Heart left ventricle (tissue), 16 donors: Measurements from ENCODE around the gene DSCAML1. TPM values are rescaled to one million over a fixed set of nuclear protein-coding genes. Genes with fewer than 3 reads are reported as not detected.

Source experiments
- ATAC-seq, 4 donors: fragments of 200-7000 bp; cut with Tn5 transposase; one replicate each; pipeline ENCODE4 v1.9.1; 2020 to 2022; ENCODE audit warnings: moderate library complexity in 4 of 4, mild to moderate bottlenecking in 3 of 4, moderate number of reproducible peaks in 1 of 4
- DNase-seq, 5 donors: peaks; one replicate each; pipeline ENCODE4 v3.0.0-alpha.2; 2020
- H3K27ac ChIP-seq, 12 donors: fragments of 200-600 bp; sonication (generic) in 4 of 12; one replicate each; pipeline versions ENCODE4 v1.5.0 to v1.8.0; 2016 to 2022; ENCODE audit warnings: mild to moderate bottlenecking in 2 of 12
- H3K27me3 ChIP-seq, 9 donors: fragments of 200-600 bp; sonication (generic) in 2 of 9; one replicate each; pipeline versions ENCODE4 v1.5.1 to v1.8.0; 2016 to 2022; ENCODE audit warnings: mild to moderate bottlenecking in 3 of 9
- H3K36me3 ChIP-seq, 9 donors: fragments of 200-600 bp; sonication (generic) in 2 of 9; one replicate each; pipeline versions ENCODE4 v1.5.0 to v1.8.0; 2018 to 2022; ENCODE audit warnings: mild to moderate bottlenecking in 2 of 9
- H3K4me1 ChIP-seq, 12 donors: fragments of 200-600 bp; sonication (generic) in 4 of 12; one replicate each; pipeline versions ENCODE4 v1.5.0 to v1.8.0; 2016 to 2022; ENCODE audit warnings: mild to moderate bottlenecking in 3 of 12
- H3K4me3 ChIP-seq, 12 donors: fragments of 200-600 bp; sonication (generic) in 4 of 12; one replicate each; pipeline versions ENCODE4 v1.5.0 to v1.8.0; 2017 to 2022; ENCODE audit warnings: mild to moderate bottlenecking in 9 of 12, moderate library complexity in 4 of 12
- H3K9me3 ChIP-seq, 12 donors: fragments of 200-600 bp; sonication (generic) in 4 of 12; one replicate each; pipeline versions ENCODE4 v1.5.0 to v1.8.0; 2016 to 2022; ENCODE audit warnings: mild to moderate bottlenecking in 1 of 12
- CTCF ChIP-seq, 12 donors: fragments of 200-600 bp; sonication (generic) in 4 of 12; IDR thresholded peaks; one replicate each; pipeline versions ENCODE4 v1.5.0 to v1.8.0; 2018 to 2022; ENCODE audit warnings: antibody characterized with exemption in 12 of 12, mild to moderate bottlenecking in 5 of 12
- POLR2A ChIP-seq, 2 donors: fragments of 450-650 bp; IDR thresholded peaks; one replicate each; pipeline ENCODE4 v1.6.1; 2017; ENCODE audit warnings: antibody characterized with exemption in 2 of 2, mild to moderate bottlenecking in 2 of 2, moderate library complexity in 2 of 2
- WGBS, 4 donors: extraction: QIAGEN DNeasy Blood & Tissue Kit in 2 of 4; methylation state at CpG; one replicate each; pipeline versions ENCODE4 v1.1.5 to v1.1.7; 2013 to 2018; 5-methylcytosine and 5-hydroxymethylcytosine counted together
- intact Hi-C, 10 donors: fragments of 100-400 bp; cut with DNase I; formaldehyde crosslinking; loops; one replicate each; pipeline versions ENCODE4 v1.11.1 to v1.14.2; 2022
- polyA plus RNA-seq, 2 donors: library from polyadenylated mRNA; stranded (reverse); fragments of 200-250 nt; gene quantifications; one replicate each; pipeline ENCODE4 v1.2.3, GENCODE V29; 2013
- total RNA-seq, 9 donors: library from RNA; depleted of rRNA in 2 of 9; stranded (reverse); fragments of >200 nt in 2 of 9; fragmentation: NEBNext Ultra II Directional in 3 of 9; extraction: Animal tissue kit (Norgen Biotek cat#: 25700) in 3 of 9; gene quantifications; one replicate each; pipeline versions ENCODE4 v1.1.0 to v1.2.4, GENCODE V29; 2016 to 2023
- donor health status: ischemic (EF 13 %, LVEDD 7.1; RV severe dilation, severe dysfunction).
- donor health status: healthy with polysubstance abuse.
- donor health status: DM: no; HTN: yes; CAD: no.
- donor health status: DM: no; HTN: no; CAD: no.
- donor health status: ischemic (EF 25% LVEDD 6.9; RV normal size, moderate dysfunction).
- donor health status: ischemic (EF 25% LVEDD 5.7; RV mildly dilated, moderate dysfunction).
- donor health status: healthy.
- donor health status: DM: yes; HTN: yes; CAD: no.
- donor health status: ischemic (EF 35%, LVEDD 5.7; RV mildly dilated, moderate dysfunction).
- donor health status: nonischemic (EF 11% LVEDD 7.7; RV severe dilation, severe dysfunction).
- donor health status: DM: yes; HTN: yes; CAD: no.
- donor health status: PGD.
- donor health status: ischemic (EF 29% LVEDD 5.4; RV normal size, mild dysfunction).
- donor health status: nonischemic (EF 23%, LVEDD 6.1; RV moderate dilation, normal function).

DSCAML1 gene
- total and polyA plus RNA-seq, 11 donors = 0.05 to 1.7 (median 0.76) TPM

GRCh38 chr11:117583063-117583801 lies 213.8 kb downstream of the DSCAML1 start:
- ATAC-seq = no peak
- H3K27ac ChIP-seq = no peak overlapping the region
- intact Hi-C loops = no loop called here
- no peaks in the 10 kb centered on the region for H3K27me3 ChIP-seq
- peak in 1 of 5 donors; percentile 37 for DNase-seq
- no peaks in the 10 kb centered on the region for H3K36me3 ChIP-seq
- H3K9me3 ChIP-seq = no peaks in the 10 kb centered on the region
- TF ChIP-seq CTCF (IDR thresholded peaks at IDR 0.05) = no peak
- TF ChIP-seq POLR2A (IDR thresholded peaks at IDR 0.05) = no peak
- 56 to 71% (median 57%) methylated on average over 15 of the region's 15 CpGs for WGBS, 4 donors
- H3K4me3 ChIP-seq = no peak overlapping the region
- H3K4me1 ChIP-seq = no peaks in the 10 kb centered on the region

GRCh38 chr11:117582433-117582832 lies 214.6 kb downstream of the DSCAML1 start:
- no peaks in the 10 kb centered on the region for H3K27me3 ChIP-seq
- H3K36me3 ChIP-seq = no peaks in the 10 kb centered on the region
- H3K4me1 ChIP-seq = no peaks in the 10 kb centered on the region
- DNase-seq (no peak), ATAC-seq (no peak)
- TF ChIP-seq CTCF (IDR thresholded peaks at IDR 0.05) = no peak
- no peak for TF ChIP-seq POLR2A (IDR thresholded peaks at IDR 0.05)
- no peaks in the 10 kb centered on the region for H3K9me3 ChIP-seq
- intact Hi-C loops = no loop called here
- no peak overlapping the region for H3K27ac ChIP-seq
- 90 to 91% (median 91%) methylated on average over 6 of the region's 6 CpGs for WGBS, 4 donors
- no peak overlapping the region for H3K4me3 ChIP-seq

GRCh38 chr11:117580866-117581265 lies 216.2 kb downstream of the DSCAML1 start:
- no peak for ATAC-seq
- Histone ChIP-seq H3K4me1 (no peaks in the 10 kb centered on the region), H3K27ac (no peak overlapping the region), H3K4me3 (no peak overlapping the region), H3K36me3 (no peaks in the 10 kb centered on the region), H3K9me3 (no peaks in the 10 kb centered on the region), H3K27me3 (no peaks in the 10 kb centered on the region)
- intact Hi-C loops = no loop called here
- TF ChIP-seq POLR2A (IDR thresholded peaks at IDR 0.05) (no peak), CTCF (IDR thresholded peaks at IDR 0.05) (no peak)
- no peak for DNase-seq
- 75 to 84% (median 82%) methylated on average over 6 of the region's 6 CpGs for WGBS, 4 donors

GRCh38 chr11:117579161-117579560 lies 217.9 kb downstream of the DSCAML1 start:
- H3K4me3 ChIP-seq = no peak overlapping the region
- no peaks in the 10 kb centered on the region for H3K9me3 ChIP-seq
- ATAC-seq (no peak), DNase-seq (no peak)
- WGBS, 4 donors = 74 to 85% (median 78%) methylated on average over 2 of the region's 2 CpGs
- H3K36me3 ChIP-seq = no peaks in the 10 kb centered on the region
- intact Hi-C loops = no loop called here
- TF ChIP-seq CTCF (IDR thresholded peaks at IDR 0.05) = no peak
- TF ChIP-seq POLR2A (IDR thresholded peaks at IDR 0.05) = no peak
- H3K4me1 ChIP-seq = no peaks in the 10 kb centered on the region
- no peaks in the 10 kb centered on the region for H3K27me3 ChIP-seq
- no peak overlapping the region for H3K27ac ChIP-seq
